WTC11 (cell line): ENCODE results near the gene ENPP7. TPM values are rescaled to one million over a fixed set of nuclear protein-coding genes. Genes with fewer than 3 reads are reported as not detected.

Experiments used
- ATAC-seq: fragments of 200-7000 bp; cut with Tn5 transposase; 2 replicates; pipeline ENCODE4 v1.10.0; 2021; ENCODE audit warnings: mild to moderate bottlenecking, moderate library complexity
- CTCF ChIA-PET: fragments of 300-600 bp; sonication (Branson Sonifier 250); formaldehyde crosslinking; loops from one replicate; lab custom pipeline; 2021; ENCODE audit warnings: antibody characterized with exemption; lab: Charles Lee
- POLR2A ChIA-PET: fragments of 350-600 bp; sonication (Branson Sonifier 250); formaldehyde crosslinking; loops from one replicate; lab custom pipeline; 2021; ENCODE audit warnings: antibody characterized with exemption; lab: Charles Lee
- DNase-seq: peaks from one replicate; pipeline ENCODE4 v3.0.0; 2021; ENCODE audit warnings: low spot score
- H3K27ac Mint-ChIP-seq: 2 replicates; pipeline ENCODE4 v1.8.0; 2021; ENCODE audit warnings: mixed read lengths
- H3K27me3 Mint-ChIP-seq: 2 replicates; pipeline ENCODE4 v1.8.0; 2021; ENCODE audit warnings: low read depth, mild to moderate bottlenecking, moderate library complexity, mixed read lengths
- H3K36me3 Mint-ChIP-seq: 2 replicates; pipeline ENCODE4 v1.8.0; 2021; ENCODE audit warnings: mixed read lengths
- H3K4me1 Mint-ChIP-seq: 2 replicates; pipeline ENCODE4 v1.8.0; 2022; ENCODE audit warnings: mixed read lengths
- H3K4me3 Mint-ChIP-seq: 2 replicates; pipeline ENCODE4 v1.8.0; 2021; ENCODE audit warnings: mild to moderate bottlenecking, moderate library complexity, mixed read lengths
- H3K9me3 Mint-ChIP-seq: 2 replicates; pipeline ENCODE4 v1.8.0; 2021; ENCODE audit warnings: mixed read lengths
- ATF2 ChIP-seq: sonication (generic); formaldehyde crosslinking; IDR thresholded peaks from 2 replicates; pipeline ENCODE4 v1.8.1; 2022; ENCODE audit warnings: low read depth, missing genetic modification reagents, borderline replicate concordance
- CDX4 ChIP-seq: fragments of 250-450 bp; sonication (Bioruptor Pico); IDR thresholded peaks from 2 replicates; pipeline ENCODE4 v1.9.0; 2021; ENCODE audit warnings: moderate library complexity, mild to moderate bottlenecking, inconsistent platforms, borderline replicate concordance
- E2F4 ChIP-seq: sonication (generic); formaldehyde crosslinking; IDR thresholded peaks from 2 replicates; pipeline ENCODE4 v1.8.1; 2022; ENCODE audit warnings: low read depth, mild to moderate bottlenecking, moderate library complexity, missing genetic modification reagents, borderline replicate concordance
- ELF4 ChIP-seq: sonication (generic); formaldehyde crosslinking; IDR thresholded peaks from 2 replicates; pipeline ENCODE4 v1.8.1; 2022; ENCODE audit warnings: low read depth, mild to moderate bottlenecking, moderate library complexity, missing genetic modification reagents
- EMX1 ChIP-seq: fragments of 250-450 bp; sonication (Bioruptor Pico); IDR thresholded peaks from 2 replicates; pipeline ENCODE4 v1.8.0; 2021; ENCODE audit warnings: mild to moderate bottlenecking
- ERG ChIP-seq: fragments of 250-450 bp; sonication (Bioruptor Pico); IDR thresholded peaks from 2 replicates; pipeline ENCODE4 v1.8.0; 2021; ENCODE audit warnings: mild to moderate bottlenecking
- ESRRA ChIP-seq: sonication (generic); formaldehyde crosslinking; IDR thresholded peaks from 2 replicates; pipeline ENCODE4 v1.8.1; 2022; ENCODE audit warnings: mild to moderate bottlenecking, missing genetic modification reagents, borderline replicate concordance
- FOXJ3 ChIP-seq: sonication (generic); formaldehyde crosslinking; IDR thresholded peaks from 2 replicates; pipeline ENCODE4 v1.9.0; 2021; ENCODE audit warnings: missing genetic modification reagents, mild to moderate bottlenecking, borderline replicate concordance
- FOXP1 ChIP-seq: sonication (generic); formaldehyde crosslinking; IDR thresholded peaks from 2 replicates; pipeline ENCODE4 v1.8.0; 2022; ENCODE audit warnings: missing genetic modification reagents, mild to moderate bottlenecking, moderate library complexity, borderline replicate concordance
- HMGA2 ChIP-seq: fragments of 250-450 bp; sonication (Bioruptor Pico); IDR thresholded peaks from 2 replicates; pipeline ENCODE4 v1.4.0; 2021; ENCODE audit warnings: mild to moderate bottlenecking, moderate library complexity
- KAT7 ChIP-seq: sonication (generic); formaldehyde crosslinking; IDR thresholded peaks from 2 replicates; pipeline ENCODE4 v1.8.1; 2023; ENCODE audit warnings: missing genetic modification reagents, mild to moderate bottlenecking, borderline replicate concordance
- MYBL2 ChIP-seq: sonication (generic); formaldehyde crosslinking; IDR thresholded peaks from 2 replicates; pipeline ENCODE4 v1.8.1; 2023; ENCODE audit warnings: mild to moderate bottlenecking, moderate library complexity, missing genetic modification reagents
- NR1H2 ChIP-seq: sonication (generic); formaldehyde crosslinking; IDR thresholded peaks from 2 replicates; pipeline ENCODE4 v1.9.0; 2021; ENCODE audit warnings: mild to moderate bottlenecking, moderate library complexity, missing genetic modification reagents
- SMAD3 ChIP-seq: sonication (generic); formaldehyde crosslinking; IDR thresholded peaks from 2 replicates; pipeline ENCODE4 v1.8.0; 2022; ENCODE audit warnings: missing genetic modification reagents, mild to moderate bottlenecking, borderline replicate concordance
- SOX15 ChIP-seq: fragments of 250-450 bp; sonication (Bioruptor Pico); IDR thresholded peaks from 2 replicates; pipeline ENCODE4 v1.9.0; 2021; ENCODE audit warnings: mild to moderate bottlenecking
- ZNF423 ChIP-seq: fragments of 250-450 bp; sonication (Bioruptor Pico); IDR thresholded peaks from 2 replicates; pipeline ENCODE4 v2.1.2; 2022; ENCODE audit warnings: mild to moderate bottlenecking, moderate library complexity
- total RNA-seq: library from RNA; stranded (reverse); gene quantifications from 3 replicates; pipeline ENCODE4 v1.2.3, GENCODE V29; 2021
- TF ChIP-seq, protein P1 (sequence below): sonication (generic); formaldehyde crosslinking; IDR thresholded peaks from 2 replicates; pipeline ENCODE4 v1.8.0; 2023; ENCODE audit warnings: missing genetic modification reagents, mild to moderate bottlenecking, borderline replicate concordance
- TF ChIP-seq, protein P2 (sequence below): sonication (generic); formaldehyde crosslinking; IDR thresholded peaks from 2 replicates; pipeline ENCODE4 v1.8.1; 2022; ENCODE audit warnings: mild to moderate bottlenecking, moderate library complexity, missing genetic modification reagents
- TF ChIP-seq, protein P3 (sequence below): fragments of 250-450 bp; sonication (Bioruptor Pico); IDR thresholded peaks from 2 replicates; pipeline ENCODE4 v1.9.0; 2021; ENCODE audit warnings: mild to moderate bottlenecking

Gene ENPP7
- total RNA-seq, 1 experiment from 2014 or later = not detected

DNA sequence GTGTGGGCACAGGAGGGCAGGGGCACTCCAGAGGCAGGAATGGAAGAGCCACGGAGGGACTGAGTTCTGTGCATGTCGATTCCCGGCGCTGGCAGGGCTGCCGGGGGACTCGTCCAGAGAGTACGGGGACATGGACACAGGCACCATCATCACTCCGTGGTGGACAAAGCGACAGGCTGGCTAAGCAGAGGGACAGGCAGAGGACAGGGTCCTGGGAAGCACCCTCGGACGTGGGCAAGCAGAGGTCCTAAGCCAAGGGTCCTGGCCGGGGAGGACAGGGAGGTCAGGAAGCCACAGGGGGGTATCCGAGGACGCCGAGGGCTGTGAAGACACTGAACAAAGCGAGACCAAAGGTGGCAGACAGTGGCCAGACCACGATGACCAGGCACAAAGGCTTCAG is 44.3 kb upstream of the ENPP7 start:
- Mint-ChIP-seq H3K4me1 (peaks cover 7% of the 10 kb centered on the region), H3K9me3 (no peaks in the 10 kb centered on the region), H3K27me3 (peaks cover 4% of the 10 kb centered on the region; the same call in 1 of the 2 replicates), H3K4me3 (no peak overlapping the region), H3K27ac (no peak overlapping the region), H3K36me3 (no peaks in the 10 kb centered on the region)
- DNase-seq = no peak
- ATAC-seq = no peak
- ChIA-PET POLR2A (no interaction called here), CTCF (no interaction called here)
- TF ChIP-seq EMX1 (CRISPR knock-in tag) (no peak), KAT7 (CRISPR knock-in tag) (no peak), HMGA2 (no peak), E2F4 (CRISPR knock-in tag) (no peak), ESRRA (CRISPR knock-in tag) (no peak), FOXP1 (CRISPR knock-in tag) (no peak), CDX4 (CRISPR knock-in tag) (no peak), ERG (CRISPR knock-in tag) (no peak), ATF2 (CRISPR knock-in tag) (no peak), ZNF423 (CRISPR knock-in tag) (no peak), ELF4 (CRISPR knock-in tag) (no peak), NR1H2 (CRISPR knock-in tag) (no peak), MYBL2 (CRISPR knock-in tag) (no peak), FOXJ3 (CRISPR knock-in tag) (no peak), SOX15 (no peak), SMAD3 (CRISPR knock-in tag) (no peak)
- TF ChIP-seq, protein P1, sequence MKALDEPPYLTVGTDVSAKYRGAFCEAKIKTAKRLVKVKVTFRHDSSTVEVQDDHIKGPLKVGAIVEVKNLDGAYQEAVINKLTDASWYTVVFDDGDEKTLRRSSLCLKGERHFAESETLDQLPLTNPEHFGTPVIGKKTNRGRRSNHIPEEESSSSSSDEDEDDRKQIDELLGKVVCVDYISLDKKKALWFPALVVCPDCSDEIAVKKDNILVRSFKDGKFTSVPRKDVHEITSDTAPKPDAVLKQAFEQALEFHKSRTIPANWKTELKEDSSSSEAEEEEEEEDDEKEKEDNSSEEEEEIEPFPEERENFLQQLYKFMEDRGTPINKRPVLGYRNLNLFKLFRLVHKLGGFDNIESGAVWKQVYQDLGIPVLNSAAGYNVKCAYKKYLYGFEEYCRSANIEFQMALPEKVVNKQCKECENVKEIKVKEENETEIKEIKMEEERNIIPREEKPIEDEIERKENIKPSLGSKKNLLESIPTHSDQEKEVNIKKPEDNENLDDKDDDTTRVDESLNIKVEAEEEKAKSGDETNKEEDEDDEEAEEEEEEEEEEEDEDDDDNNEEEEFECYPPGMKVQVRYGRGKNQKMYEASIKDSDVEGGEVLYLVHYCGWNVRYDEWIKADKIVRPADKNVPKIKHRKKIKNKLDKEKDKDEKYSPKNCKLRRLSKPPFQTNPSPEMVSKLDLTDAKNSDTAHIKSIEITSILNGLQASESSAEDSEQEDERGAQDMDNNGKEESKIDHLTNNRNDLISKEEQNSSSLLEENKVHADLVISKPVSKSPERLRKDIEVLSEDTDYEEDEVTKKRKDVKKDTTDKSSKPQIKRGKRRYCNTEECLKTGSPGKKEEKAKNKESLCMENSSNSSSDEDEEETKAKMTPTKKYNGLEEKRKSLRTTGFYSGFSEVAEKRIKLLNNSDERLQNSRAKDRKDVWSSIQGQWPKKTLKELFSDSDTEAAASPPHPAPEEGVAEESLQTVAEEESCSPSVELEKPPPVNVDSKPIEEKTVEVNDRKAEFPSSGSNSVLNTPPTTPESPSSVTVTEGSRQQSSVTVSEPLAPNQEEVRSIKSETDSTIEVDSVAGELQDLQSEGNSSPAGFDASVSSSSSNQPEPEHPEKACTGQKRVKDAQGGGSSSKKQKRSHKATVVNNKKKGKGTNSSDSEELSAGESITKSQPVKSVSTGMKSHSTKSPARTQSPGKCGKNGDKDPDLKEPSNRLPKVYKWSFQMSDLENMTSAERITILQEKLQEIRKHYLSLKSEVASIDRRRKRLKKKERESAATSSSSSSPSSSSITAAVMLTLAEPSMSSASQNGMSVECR = no peak
- TF ChIP-seq, protein P2, sequence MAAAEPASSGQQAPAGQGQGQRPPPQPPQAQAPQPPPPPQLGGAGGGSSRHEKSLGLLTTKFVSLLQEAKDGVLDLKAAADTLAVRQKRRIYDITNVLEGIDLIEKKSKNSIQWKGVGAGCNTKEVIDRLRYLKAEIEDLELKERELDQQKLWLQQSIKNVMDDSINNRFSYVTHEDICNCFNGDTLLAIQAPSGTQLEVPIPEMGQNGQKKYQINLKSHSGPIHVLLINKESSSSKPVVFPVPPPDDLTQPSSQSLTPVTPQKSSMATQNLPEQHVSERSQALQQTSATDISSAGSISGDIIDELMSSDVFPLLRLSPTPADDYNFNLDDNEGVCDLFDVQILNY (CRISPR knock-in tag) = no peak
- TF ChIP-seq, protein P3, sequence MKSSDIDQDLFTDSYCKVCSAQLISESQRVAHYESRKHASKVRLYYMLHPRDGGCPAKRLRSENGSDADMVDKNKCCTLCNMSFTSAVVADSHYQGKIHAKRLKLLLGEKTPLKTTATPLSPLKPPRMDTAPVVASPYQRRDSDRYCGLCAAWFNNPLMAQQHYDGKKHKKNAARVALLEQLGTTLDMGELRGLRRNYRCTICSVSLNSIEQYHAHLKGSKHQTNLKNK (CRISPR knock-in tag) = no peak
